ENCODE results near the gene IRF4.

GRCh38 chr6:362231-362923 lies 29.2 kb upstream of the IRF4 start:
- TF ChIP-seq ZBTB7A (IDR thresholded peaks at IDR 0.05; ENCODE audit: low read depth) (no peak), NFIC (IDR thresholded peaks at IDR 0.05) (no peak), FOXM1 (IDR thresholded peaks at IDR 0.05; ENCODE audit: borderline replicate concordance, low read depth) (no peak), CREB1 (IDR thresholded peaks at IDR 0.05; ENCODE audit: low read depth) (no peak), TAF1 (IDR thresholded peaks at IDR 0.05; ENCODE audit: low read depth) (no peak), TEAD4 (IDR thresholded peaks at IDR 0.05) (no peak), CEBPB (IDR thresholded peaks at IDR 0.05) (no peak), REST (IDR thresholded peaks at IDR 0.05; ENCODE audit: low read depth) (no peak), RAD21 (IDR thresholded peaks at IDR 0.05; ENCODE audit: low read depth) (no peak)
